Muscle of back (tissue), 11 donors: ENCODE results near the gene ETS1. TPM values are rescaled to one million over a fixed set of nuclear protein-coding genes. Genes with fewer than 3 reads are reported as not detected.

Source experiments
- DNase-seq, 3 donors: peaks; one replicate each; pipeline versions ENCODE4 v3.0.0 to v3.0.0-alpha.2; 2013
- polyA plus RNA-seq, 10 donors: library from polyadenylated mRNA; unstranded; fragments of 120-200 nt; gene quantifications; one replicate each; pipeline ENCODE4 v1.2.1, GENCODE V29; 2013; ENCODE audit not compliant: insufficient read length in 10 of 10

ETS1 gene
- polyA plus RNA-seq, 10 donors: 51.1 to 89.3 (median 66.6) TPM

DNA sequence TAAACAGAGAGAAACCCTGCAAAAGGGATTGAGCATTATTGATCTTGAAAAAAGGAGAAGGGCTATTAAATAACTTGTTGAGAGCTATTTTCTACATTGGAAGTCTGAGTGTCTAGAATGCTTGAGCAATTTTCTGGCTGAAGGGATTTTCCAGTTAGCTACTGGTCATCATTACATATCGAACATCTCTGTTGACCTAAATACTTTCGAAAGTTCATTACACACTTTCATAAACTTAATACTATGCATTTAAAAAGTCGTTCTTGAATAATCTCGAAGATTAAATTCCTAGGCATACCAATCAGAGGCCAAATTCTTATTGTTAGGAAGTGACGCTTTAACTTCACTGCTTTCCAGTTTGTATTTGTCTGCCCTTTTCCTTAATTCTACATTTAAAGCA lies 13.7 kb downstream of the ETS1 start:
- DNase-seq: no peak

DNA sequence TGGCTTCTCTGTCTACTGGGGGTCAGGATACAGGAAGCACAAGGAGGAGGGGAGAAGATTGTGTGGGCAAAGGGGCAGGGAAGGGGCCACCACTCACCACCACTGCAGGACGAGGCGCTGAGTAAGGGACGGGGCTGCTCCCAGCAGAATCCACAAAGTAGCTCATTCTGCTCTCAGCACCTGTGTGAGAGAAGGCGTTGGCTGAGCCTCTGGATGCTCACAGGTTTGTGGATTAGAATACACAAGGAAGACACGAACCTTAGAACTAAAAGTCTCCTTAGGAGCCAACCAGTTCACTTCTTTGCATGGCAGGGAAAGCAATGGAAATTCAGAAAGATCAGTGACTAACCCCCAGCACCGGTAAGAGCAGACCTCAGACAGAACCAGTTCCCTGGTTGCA lies 14.4 kb downstream of the ETS1 start:
- no peak for DNase-seq

DNA sequence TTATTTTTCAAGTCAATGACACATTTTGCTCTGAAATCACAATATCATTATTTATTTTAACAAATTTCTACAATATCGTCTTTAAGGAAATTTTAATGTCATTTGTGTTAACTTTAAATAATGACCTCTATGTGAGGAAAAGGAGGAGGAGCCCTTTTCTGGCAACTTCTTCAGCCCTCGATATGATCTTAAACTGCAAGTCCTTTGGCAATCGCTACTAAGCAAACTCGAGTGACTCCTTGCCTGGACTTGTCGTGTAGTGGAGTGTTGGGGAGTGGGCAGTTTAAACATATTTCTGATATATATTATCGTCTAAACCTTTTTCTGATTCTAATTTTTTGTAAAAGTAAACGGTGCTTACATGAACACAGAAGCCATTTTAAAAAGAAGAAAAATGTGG lies 16.7 kb downstream of the ETS1 start:
- no peak for DNase-seq

DNA sequence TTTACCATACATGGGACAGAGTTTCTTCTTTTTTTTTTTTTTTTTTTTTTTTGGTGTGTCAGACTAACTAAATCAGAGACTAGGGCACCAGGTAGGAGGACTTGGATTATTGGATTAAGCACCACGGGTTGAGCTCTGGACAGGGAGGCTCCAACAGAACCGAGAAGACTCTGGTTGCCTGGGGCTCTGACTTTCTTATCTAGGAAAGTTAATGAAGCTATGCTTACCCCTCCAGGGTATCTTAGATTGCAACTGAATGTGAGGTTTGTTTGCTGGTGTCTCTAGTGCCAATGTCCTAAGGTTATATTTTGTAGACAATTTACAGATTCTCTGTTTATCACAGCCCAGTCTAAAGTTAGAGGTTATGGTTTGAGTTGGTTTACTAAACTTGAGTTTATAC lies 18.1 kb downstream of the ETS1 start:
- DNase-seq: no peak

- DNase-seq: no peak
These were observed 19.1 kb downstream of the ETS1 start for GRCh38 chr11:128568166-128568778.

GRCh38 chr11:128567130-128567529 lies 20.2 kb downstream of the ETS1 start:
- DNase-seq: no peak

DNA sequence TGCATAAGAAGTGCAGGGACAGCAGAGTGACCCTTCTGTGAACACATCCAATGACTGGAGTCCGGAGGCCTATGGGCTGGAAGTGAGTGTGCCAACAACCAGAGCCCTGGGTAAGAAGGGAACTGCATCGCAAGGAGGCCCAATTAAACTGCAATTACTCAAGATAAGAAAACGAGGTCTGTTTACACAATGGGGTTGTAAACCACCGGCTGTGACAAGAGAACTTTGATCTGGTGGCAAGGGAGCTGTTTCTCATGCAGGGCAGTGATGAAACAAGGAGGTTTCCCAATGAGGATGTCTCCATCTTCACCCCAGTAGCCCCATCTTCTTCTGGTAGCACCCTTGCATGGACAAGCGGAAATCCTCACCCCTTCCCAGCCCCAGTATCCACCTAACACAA lies 21.5 kb downstream of the ETS1 start:
- DNase-seq: no peak

GRCh38 chr11:128564642-128565245 lies 22.6 kb downstream of the ETS1 start:
- no peak for DNase-seq

DNA sequence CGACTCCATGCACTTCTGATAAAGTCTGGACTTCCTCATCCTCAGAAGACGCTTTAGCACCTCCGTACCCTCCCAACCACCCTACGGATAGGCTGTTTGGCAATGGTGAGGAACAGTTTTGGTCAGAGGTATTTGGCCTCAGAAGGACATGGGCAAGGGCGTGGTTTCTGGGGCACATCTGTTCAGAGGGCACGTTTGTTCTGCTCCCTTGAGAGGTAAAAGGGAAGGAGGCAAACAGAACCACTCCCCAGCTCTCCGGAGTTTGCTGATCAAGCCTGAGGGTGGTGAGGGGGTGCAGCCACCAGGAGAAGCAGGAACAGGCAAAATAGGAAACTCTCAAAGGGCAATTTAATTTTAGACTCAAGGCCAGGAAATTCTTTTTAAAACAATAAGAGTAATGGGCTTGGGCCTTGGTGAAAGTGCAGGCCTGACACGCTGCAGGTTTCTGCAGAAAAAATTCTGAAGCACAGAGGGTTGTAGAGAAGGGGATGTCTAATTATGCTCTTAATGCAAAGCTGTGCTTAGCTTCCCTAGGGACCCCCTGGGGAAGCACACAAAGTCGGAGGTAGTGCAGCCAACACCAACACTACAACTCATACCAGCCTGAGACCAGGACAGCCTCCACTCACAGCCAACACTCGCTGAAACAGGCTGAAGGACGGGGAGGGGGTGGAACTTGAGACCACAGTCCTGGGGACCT lies 23.3 kb downstream of the ETS1 start:
- DNase-seq: no peak

DNA sequence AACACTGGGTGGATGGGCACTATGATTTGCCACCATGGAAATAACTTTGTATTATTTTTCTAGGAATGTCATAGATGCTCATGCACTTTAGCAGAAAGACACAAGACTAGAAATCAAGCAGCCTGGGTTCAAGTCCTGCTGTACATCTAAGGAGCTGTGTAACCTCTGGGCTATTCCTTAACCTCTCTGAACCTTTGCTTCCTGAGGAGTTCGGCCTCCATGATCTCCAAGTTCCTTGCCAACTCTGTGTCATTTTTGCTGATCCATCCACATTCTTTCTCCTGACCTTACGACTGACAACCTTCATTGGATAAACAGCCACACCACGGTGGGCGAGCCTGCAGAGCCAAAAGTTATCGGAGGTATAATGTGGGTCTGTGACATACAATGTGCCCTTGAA lies 24.1 kb downstream of the ETS1 start:
- no peak for DNase-seq

DNA sequence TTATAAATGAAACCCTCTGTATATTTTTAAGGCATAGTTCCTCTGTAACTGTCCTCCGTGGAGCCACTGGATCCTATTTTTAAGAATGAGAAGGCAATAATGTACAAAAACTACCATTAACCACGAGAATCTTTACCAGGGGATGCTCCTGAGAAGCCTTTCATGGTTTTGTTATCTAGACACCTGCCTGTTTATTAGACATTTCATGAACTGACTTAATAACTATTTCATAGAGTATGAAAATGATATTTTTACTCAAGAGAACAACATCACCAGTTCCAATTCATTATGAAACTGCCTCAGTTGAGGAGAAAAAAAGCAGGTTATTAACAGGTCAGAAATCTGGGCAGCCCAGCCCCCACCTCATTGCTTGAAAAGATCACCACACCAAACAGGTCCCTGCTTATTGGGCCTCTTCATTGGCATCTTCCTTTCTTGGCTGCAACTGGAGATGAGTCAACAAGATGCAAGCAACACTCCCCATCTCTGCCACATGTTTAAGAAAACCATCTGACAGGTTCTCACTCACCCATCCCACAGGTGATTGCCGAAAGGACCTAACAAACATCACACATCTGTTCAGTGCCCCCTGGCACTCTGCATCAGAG lies 27.8 kb downstream of the ETS1 start:
- DNase-seq: no peak

DNA sequence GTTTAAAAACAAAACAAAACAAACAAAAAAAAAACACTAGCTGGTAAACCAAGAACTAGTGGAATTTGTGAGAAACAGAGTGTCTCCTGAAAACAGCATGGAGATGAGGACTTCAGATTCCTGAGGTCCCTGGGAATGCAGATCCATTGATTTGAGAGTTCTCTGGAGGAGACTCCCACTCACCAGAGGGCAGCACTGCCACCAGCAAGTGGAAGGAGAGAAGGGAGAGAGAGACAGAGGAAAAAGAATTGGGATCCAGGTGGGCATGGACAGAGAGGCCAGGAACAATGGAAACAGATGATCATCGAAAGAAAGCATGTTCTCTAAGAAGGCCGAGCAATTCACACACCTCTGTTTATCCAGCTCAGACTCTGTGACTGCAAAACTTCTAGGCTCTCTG lies 31.8 kb downstream of the ETS1 start:
- DNase-seq: no peak

- peak; percentile 64 to 91 (median 83) for DNase-seq
These were observed 33.5 kb downstream of the ETS1 start for GRCh38 chr11:128553662-128554362.

DNA sequence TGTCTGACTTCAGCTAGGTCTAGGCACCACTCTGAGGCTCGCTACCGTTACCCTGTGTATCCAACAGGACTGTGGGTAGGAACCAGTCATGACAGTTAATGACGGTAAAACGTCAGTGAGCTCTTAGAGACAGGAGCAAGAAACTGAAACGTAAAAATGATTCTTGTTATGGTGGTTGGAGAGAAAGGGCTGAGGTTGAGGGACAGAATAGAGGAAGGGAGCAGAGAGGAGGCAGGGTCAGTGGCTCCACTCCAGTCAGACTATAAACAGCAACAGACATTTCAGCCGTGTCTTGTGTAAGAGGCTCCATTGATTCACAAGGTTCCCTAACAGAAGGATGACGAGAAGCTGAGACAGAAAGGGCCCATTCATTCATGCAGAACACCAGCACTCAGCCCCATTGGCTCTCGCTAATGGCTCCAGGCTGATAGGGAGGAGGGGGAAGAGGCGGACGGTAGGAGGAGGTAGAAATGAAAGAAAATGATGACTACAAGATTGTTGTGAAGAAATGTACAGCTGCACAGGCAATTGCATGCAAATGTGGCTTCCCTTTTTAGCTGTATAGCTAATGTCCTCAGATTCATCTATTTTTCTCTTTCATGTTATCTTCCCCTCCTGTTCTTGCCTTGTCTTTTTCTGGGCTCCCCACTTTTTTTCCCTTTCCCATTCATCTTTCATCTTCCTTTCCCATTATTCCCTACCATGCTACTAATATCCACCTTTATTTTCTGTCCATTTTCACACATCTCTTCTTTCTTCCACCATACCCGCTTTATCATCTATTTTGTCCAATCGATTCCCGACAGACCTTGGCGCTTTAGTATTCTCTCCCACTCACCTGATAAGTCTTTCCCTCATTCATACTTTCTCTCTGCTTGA lies 34.3 kb downstream of the ETS1 start:
- peak in 1 of 3 donors; percentile 62 for DNase-seq

DNA sequence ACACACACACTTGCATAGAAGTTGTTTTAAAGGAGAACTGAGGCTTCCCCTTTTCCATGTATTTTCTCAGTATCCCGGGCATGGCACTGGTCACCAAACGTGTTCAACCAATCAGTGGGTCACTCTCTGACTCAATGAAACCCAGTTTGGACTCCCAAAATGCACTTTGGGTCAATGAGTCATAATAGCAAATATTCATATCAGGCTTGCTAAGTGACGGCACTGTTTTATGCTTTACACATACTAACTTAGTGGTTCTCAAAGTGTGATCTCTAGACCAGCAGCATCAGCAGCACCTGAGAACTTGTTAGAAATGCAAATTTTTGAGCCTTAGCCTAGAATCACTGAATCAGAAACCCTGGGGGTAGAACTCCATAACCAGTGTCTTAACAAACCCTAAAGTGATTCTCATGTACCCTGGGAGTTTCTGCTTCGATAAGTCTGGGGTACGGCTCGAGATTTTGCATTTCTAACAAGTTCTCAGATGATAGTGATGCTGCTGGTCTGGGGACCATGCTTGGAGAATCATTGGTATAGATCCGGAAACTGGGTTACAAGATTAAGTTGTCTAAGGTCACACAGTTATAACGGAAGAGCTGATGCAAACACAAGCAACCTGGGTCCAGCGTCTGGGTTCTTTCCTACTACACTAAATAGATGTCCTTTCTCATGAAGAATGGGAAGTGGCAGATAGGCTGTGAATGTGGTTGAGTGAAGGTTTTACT lies 35.6 kb downstream of the ETS1 start:
- DNase-seq: no peak

DNA sequence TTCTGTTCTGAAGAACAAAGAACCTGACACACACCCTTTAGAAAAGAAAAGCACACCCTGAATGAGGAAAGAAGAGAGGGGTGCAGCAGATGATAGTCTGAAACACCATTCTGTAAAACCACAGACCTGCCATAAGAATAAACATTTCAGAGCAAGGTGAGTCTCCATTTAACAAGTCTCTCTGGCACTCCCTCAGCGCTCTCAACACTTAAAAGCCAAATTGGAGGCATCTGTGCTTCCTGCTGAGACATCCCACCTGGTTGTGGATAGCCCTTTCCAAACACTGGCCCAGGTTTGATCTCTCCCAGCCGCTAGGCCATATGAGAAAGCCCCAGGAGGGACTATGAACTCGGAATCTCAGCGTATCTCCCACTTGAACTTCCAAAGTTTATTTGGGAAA lies 36.3 kb downstream of the ETS1 start:
- no peak for DNase-seq

GRCh38 chr11:128550261-128550821 lies 37.0 kb downstream of the ETS1 start:
- DNase-seq: peak in 1 of 3 donors; percentile 35

DNA sequence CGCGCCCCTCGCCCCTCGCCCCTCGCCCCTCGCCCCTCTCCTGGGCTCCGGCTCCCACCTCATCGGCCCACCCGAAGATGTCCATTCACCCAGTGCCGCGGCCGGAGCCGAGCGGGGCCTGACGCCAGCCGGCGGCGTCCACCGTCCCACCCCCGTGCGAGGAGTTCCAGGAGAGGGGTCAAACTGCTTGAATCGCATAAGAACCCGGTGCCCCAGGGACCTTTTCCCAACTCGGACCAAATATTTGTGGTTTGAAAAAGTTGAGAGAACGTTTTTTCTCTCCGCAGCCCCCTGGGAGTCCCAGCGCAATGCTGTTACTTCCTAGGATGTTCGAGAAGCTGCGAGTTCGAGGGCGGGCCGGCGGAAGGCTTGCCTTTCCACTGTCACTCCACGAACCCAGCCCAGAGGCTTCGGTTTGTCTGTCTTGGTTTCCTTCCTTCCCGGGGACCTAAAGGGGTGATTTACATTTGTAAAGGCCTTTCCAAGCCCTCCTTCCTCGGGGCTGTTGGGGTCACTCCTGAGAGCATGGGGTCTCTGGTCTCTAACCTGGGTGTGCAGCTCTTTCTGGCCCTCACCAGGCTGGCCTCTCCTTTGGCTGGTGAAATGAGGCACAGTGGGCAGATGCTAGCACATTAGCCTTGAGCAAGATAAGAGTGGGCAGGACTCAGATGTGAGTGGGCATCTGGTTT lies 38.0 kb downstream of the ETS1 start:
- peak in 2 of 3 donors; percentile 71 to 90 for DNase-seq

DNA sequence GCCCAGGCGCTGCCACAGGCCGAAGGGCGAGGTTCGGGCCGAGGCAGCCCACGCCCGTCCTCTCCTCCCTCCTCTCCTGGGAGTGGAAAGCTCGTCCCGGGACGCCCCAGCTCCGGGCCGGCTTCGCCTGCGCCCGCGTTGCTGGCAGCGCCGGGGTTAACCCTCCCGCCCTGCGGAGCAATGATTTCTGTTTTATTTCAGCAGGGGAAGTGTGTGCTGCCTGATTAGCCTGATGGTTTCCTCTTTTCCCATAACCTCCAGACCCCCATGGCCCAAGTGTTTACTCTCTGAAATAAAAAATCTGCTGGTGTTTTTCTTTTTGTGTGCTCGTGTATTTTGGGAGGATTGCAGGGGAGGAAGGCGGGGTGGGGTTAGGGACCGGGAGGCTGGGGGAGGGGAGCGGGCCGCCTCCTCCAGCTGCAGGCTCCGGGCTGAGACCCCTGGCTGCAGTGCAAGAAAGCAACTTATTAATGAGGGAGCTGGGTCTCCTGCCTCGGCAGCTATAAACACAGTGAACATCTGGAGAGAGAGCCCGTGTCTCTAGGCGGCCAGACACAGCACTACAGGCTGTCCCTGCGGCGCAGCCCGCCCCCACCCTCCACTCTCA lies 38.6 kb downstream of the ETS1 start:
- DNase-seq: peak; percentile 67 to 93 (median 81)
